HPDE6-E6E7 (cell line): ENCODE data around the gene SPNS1.
"Not testable (repeated sequence)": the region's sequence is repeated elsewhere in the genome, so short reads cannot be mapped to it uniquely, and the experiment has no call there.

ENCODE experiments used
- DNase-seq: peaks from one replicate; pipeline ENCODE4 v3.0.0; 2011; ENCODE audit warnings: missing footprints; ENCODE audit errors: extremely low spot score

The SPNS1 gene

DNA sequence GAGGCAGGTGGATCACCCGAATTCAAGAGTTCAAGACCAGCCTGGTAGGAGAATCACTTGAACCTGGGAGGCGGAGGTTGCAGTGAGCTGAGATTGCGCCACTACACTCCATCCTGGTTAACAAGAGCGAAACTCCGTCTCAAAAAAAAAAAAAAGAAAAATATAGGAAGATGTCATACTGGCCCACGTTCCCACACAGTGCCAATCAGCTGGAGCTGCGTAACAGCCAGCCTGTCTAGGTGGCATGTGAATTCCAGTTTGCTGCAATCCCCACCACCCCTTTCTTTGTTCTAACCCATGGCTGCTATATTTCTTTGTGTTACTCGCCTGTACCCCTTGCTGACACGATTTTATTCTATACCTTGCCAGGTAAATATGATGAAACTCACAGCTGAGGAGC is 16.4 kb upstream of the SPNS1 start:
- no peak for DNase-seq

DNA sequence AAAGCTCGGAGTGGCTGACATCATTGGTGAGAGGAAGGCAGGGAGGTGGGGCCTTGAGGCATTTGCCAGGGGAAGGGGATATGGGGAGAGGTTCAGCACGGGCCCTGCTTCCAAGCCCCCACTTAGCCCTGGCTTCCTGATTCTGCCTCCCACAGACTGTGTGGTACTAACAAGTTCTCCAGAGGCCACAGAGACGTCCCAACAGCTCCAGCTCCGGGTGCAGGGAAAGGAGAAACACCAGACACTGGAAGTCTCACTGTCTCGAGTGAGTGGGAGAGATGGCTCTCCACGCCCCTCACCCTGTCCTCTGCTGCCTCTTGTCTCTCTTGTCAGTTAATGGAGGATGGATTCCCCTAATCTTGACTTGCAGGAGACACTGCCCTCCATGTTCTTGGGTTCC is 15.7 kb upstream of the SPNS1 start:
- no peak for DNase-seq

DNA sequence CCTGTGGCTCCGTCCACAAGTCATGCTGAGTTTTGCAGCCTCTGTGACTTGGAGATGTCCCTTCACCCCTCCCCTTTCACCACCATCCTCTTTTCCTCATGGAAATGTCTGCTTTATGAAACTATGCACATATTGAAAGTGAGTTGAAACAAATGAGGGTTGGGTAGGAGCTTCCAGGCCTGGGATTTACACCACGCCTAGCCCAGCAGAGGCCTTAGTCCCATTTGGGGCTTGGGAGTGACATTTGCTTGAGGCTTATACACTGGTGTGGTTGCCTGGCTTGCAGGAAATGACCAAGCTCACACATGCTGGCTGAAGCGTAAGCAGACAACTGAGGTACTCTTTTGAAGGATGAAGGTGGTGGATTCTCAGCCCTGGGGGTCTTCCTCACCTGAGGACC is 10.5 kb upstream of the SPNS1 start:
- no peak for DNase-seq

DNA sequence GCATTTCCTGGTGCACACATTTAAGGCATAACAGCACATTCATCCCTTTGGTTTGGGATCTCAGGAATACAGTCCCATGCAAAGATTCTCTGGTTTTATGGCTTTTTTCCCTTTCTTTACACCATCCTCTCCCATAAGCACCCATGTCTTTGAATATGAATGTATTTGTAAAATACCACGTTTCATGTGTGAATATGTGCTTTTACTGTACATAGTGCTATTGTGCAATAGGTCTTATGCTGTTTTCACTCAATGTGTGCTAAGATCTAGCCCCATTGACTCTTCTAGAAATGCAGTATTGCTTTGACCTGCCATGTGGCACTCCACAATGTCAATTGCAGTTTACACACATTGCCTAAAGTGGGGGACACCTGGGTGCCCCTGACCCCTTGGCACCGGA is 10.1 kb upstream of the SPNS1 start:
- no peak for DNase-seq

DNA sequence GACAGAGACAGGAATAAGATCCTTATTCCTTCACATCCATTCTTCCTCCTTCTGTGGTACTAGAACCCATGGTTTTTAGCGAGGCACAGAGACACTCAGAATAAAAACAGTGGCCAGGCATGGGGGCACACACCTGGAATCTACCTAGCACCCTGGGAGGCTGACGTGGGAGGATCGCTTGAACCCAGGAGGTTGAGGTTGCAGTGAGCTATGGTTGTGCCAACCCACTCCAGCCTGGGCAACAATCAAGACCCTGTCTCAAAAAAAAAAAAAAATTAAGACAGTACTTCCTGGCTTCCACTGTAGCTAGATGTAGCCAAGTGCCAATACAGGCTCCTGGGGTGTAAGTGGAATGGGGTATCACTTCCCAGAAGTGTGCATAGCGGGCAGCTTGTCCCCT is 7.4 kb upstream of the SPNS1 start:
- no peak for DNase-seq

DNA sequence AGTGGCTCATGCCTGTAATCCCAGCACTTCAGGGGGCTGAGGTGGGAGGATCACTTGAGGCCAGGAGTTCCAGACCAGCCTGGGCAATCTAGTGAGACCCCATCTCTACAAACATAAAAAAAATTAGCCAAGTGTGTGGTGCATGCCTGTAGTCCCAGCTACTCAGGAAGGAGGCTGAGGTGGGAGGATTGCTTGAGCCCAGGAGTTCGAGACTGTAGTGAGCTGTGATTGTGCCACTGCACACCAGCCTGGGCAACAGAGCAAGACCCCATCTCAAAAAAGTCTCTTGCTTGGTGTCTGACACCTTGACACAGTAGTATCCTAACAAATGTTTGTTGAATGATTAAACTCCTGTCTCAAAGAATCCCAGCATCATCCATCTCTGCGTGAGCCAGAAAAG is 4.9 kb upstream of the SPNS1 start:
- not testable (repeated sequence) for DNase-seq

DNA sequence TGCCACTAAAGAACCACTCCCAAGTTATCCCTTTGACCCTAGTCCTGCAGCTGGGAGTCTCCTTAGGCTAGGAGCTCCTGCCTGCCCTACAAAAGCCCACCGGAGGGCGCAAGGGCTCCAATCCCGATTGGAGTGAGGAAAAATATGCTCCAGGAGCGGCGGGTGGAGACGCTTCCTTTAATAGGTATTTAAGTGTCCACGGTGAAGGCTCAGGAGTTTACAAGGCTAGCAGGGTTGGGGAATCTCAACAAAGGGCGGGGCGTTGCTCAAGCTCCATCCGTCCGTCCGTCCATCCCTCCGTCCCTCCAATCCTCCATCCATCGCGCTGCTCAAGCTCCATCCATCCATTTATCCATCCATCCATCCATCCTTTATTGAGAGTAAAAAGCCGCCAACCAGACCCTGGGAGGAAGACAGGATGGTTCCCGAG is 556 bp upstream of the SPNS1 start:
- DNase-seq = peak; percentile 53

DNA sequence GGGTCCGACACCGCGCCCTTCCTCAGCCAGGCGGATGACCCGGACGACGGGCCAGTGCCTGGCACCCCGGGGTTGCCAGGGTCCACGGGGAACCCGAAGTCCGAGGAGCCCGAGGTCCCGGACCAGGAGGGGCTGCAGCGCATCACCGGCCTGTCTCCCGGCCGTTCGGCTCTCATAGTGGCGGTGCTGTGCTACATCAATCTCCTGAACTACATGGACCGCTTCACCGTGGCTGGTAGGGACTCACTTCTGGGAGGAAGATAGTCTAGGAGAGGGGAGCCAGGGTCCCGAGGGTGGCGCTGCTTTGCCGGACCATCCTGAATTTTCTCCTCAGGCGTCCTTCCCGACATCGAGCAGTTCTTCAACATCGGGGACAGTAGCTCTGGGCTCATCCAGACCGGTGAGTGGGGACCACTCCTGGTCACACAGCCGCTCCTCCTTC is 601 bp downstream of the SPNS1 start:
- DNase-seq = no peak

DNA sequence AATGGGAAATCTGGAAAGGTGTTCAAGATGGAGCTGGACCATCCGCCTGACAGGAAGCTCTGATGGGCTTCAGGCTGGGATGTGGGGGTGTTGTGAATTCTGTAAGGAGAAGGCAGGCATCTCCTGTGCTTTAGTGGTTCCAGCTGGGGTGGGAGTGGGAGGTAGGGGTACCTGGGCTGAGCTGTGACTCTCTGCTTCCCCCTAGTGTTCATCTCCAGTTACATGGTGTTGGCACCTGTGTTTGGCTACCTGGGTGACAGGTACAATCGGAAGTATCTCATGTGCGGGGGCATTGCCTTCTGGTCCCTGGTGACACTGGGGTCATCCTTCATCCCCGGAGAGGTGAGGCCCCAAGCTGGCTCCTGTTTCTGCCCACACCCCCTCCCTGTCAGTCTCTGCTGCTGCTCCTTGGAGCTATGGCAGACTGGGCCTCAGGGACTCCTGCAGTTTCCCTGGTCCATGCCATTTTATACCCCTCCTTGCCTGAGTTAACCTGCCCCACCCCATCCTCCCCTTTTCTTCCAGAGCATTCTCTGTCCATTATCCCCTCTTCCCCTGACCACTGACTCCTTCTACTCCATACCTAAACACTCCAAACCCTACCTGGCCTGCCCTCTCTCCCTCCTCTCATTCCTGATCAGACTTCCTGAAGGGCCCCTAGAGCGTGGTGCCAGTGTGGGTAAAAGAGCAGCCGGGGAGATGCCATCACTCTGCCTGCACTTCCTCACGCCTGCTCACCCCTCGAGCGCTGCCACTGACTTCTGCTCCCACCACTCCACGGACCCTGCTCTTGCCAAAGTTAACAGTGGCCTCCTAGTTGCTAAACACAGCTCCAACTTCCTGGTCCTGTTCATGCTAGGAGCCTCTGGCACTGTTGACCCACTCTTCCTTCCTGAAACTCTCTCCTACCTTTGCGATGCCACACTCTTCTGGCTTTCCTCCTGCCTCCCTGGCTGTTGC is 3.4 kb downstream of the SPNS1 start:
- DNase-seq = no peak

DNA sequence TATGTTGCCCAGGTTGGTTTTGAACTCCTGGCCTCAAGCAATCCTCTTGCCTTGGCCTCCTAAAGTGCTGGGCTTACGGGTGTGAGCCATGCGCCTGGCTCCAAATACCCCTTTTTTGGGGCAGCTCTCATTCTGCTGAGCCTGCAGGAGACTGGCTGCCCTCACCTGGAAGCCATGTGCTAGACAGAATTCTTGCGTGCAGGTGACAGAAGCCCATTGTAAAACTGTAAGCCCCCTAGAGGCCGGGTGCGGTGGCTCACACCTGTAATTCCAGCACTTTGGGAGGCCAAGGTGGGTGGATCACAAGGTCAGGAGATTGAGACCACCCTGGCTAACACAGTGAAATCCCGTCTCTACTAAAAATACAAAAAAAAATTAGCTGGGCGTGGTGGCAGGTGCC is 5.8 kb downstream of the SPNS1 start:
- DNase-seq = not testable (repeated sequence)

DNA sequence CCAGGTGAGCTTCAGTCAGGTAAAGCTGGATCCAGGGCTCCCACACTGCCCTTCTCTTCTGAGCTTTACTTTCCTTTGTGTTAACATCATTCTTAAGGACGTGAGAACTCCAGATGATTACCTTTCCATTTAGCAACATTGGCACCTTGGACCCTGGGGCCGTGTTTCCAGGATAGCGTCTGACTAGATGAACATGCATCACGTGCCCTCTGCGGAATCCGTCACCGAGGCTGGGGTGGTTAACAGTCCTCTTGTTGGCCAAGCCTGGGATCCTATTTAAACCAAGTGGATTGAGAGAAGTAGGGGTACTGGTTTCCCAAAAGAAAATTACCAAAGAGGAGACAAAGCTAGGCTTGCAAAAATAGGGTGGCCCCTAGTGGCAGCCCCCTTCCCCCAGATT is 6.4 kb downstream of the SPNS1 start:
- DNase-seq = no peak

DNA sequence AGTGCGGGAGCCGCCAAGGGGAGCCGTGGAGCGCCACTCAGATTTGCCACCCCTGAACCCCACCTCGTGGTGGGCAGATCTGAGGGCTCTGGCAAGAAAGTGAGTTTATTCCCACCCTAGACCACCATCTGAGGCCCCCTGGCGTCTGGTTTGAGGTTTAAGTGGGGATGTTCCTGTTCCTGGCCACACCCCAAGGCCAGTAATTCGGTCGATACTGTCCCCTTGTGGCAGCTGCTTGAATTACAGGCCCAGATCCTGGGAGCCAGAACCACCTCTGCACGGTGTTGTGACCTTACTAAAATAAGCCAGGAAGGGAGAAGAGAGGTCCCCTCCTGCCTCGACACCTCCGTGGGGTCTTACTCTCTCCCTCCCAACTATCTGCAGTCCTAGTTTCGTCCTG is 6.9 kb downstream of the SPNS1 start:
- DNase-seq = no peak

DNA sequence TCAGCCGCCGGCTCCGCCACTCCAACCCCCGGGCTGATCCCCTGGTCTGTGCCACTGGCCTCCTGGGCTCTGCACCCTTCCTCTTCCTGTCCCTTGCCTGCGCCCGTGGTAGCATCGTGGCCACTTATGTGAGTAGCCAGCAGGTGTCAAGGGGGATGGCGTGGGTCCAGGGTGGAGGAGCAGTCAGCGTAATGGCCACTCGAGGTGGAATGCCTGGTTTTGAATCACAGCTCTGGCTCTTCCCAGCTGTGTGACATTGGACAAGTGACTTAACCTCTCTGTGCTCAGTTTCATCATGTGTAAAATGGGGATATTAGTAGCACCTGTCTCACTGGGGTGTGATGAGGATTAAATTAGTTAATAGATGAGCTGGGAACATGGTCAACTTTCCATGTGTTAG is 7.8 kb downstream of the SPNS1 start:
- DNase-seq = no peak

DNA sequence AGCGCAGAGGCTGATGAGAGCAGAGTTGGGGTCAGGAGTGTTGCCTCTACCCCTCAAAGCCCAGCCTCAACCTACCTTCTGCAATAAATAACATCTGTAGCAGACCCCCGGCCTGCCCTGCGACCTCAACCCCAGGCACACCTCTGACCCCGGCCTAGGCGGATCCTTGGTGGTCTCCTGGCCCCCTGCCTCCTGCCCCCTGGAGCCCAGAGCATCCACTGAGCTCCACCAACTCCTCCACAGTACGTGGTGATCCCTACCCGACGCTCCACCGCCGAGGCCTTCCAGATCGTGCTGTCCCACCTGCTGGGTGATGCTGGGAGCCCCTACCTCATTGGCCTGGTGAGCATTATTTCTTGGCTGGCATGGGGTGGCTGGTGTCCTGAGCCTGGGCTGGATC is 8.4 kb downstream of the SPNS1 start:
- no peak for DNase-seq

DNA sequence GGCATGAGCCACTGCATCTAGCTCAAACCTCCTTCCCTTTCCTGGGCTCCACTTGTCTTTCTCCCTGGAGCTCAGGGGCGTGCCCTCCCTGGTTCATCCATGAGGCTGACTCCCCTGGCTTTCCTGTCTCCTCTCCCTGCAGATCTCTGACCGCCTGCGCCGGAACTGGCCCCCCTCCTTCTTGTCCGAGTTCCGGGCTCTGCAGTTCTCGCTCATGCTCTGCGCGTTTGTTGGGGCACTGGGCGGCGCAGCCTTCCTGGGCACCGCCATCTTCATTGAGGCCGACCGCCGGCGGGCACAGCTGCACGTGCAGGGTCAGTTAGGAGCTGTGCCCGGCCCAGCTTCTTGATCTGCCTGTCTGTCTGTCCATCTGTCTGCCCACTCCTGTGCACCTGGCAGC is 9.1 kb downstream of the SPNS1 start:
- DNase-seq = no peak

DNA sequence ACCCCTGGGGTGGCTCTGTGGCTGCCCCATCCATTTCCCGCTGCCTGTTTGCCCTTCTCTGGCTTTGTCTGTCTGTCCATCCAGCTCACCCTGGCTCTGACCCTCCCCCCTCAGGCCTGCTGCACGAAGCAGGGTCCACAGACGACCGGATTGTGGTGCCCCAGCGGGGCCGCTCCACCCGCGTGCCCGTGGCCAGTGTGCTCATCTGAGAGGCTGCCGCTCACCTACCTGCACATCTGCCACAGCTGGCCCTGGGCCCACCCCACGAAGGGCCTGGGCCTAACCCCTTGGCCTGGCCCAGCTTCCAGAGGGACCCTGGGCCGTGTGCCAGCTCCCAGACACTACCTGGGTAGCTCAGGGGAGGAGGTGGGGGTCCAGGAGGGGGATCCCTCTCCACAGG is 9.5 kb downstream of the SPNS1 start:
- DNase-seq = no peak

DNA sequence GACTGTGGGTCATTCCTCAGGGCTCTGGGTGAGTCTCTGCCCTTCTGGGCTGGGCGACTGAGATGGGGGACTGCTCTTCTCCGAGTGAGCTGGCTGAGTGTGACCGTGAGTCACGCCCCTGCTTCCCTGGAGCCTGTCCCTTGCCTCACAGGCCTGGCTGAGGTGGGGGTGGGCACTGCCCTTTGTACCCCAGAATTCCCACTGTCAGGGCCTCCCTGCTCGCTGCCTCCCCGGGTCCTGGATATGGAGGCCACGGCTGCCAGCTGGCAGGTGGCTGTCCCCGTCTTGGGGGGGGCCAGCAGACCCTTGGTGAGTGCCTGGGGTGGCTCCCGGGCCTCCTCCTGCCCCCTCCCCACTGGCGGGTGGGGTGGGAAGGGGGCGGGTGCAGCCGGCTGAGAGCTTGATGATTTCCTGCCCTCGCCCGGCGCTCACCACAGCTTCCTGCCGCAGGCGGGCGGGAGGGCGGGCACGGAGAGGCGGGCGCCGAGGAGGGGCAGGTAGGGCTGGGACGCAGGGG is 10.1 kb downstream of the SPNS1 start, which contains the start of gene LAT:
LAT (plus strand) TSS at position 434 of the 517 bp plus-strand sequence. CDS start 366 bp downstream, outside the sequence.
- DNase-seq = no peak

DNA sequence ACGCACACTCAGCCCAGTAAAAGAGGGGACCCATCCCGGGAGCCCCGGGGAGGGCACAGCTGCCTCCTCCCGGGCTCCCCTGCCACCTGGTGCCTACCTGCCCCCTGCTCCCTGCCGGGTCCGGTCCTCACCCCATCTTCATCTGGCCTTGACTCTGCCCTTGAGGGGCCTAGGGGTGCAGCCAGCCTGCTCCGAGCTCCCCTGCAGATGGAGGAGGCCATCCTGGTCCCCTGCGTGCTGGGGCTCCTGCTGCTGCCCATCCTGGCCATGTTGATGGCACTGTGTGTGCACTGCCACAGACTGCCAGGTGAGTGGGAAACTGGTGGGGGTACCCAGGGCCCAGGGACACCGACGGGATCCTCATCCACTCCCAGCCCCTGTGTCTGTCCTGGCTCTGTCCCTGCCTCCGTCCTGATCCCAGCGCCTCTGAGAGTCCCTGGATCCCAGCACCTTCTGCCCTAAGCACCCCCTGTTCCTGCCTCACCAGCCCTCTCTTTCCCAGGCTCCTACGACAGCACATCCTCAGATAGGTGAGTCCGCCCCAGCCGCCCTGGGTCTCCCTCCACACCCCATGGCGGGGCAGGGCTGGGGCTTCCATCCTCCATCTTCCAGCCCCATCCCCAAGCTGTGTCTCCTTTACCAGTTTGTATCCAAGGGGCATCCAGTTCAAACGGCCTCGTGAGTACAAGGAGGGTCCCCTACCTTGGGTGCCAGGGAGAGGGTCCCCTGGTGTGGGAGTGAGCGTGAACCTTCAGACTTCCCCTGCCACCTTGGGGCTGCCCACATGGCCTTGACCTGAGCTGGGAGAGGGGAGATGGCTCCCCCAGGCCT is 10.8 kb downstream of the SPNS1 start:
- no peak for DNase-seq

DNA sequence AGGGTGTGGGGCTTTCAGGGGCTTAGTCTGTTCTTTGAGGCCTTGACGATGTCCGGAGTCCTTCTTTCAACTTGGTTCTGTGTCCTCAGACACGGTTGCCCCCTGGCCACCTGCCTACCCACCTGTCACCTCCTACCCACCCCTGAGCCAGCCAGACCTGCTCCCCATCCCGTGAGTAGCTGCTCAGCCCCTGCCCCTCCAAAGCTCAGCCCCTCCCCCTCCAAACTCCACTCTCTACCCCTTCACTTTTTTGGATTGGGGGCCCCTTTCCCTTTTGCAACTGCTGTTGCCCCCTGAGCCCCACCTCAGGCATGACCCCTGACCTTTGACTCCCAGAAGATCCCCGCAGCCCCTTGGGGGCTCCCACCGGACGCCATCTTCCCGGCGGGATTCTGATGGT is 11.5 kb downstream of the SPNS1 start:
- no peak for DNase-seq

DNA sequence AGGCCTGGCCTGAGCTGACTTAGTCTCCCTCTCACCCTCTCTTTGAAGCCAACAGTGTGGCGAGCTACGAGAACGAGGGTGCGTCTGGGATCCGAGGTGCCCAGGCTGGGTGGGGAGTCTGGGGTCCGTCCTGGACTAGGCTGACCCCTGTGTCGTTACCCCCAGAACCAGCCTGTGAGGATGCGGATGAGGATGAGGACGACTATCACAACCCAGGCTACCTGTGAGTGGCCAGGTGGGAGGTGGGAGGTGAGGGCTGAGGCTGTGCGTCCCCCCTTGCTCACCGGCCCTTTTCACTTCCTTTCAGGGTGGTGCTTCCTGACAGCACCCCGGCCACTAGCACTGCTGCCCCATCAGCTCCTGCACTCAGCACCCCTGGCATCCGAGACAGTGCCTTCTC is 11.9 kb downstream of the SPNS1 start:
- DNase-seq = no peak

DNA sequence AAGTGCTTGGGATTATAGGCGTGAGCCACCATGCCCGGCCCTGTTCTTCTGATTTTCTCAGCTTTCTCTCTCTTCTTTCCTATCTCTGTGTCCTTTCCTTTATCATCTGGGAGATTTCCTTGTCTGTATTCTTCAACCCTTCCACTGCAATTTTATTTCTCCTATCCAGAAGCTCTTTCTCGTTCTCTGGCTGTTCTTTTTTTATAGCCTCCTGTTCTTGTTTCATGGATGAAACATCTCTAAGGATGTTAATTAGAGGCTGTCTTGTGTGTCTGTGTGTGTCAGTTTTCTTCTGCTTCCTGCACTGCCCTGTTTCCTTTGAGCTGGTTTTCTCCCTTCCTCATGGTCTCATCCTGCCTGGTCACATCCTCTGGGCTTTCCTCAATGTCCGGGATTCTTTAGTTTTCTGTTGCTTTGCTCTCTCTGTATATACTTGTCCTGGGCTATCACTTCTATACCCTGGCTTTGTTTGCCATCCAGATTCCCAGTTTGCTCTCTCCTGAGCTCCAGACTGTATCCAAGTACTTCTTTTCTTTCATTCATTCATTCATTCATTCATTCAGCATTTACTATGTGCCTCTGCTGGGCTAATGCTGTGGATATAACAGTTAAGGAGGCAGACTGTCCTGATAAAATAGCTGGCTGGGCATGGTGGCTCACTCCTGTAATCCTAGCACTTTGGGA is 12.7 kb downstream of the SPNS1 start:
- DNase-seq = no peak

DNA sequence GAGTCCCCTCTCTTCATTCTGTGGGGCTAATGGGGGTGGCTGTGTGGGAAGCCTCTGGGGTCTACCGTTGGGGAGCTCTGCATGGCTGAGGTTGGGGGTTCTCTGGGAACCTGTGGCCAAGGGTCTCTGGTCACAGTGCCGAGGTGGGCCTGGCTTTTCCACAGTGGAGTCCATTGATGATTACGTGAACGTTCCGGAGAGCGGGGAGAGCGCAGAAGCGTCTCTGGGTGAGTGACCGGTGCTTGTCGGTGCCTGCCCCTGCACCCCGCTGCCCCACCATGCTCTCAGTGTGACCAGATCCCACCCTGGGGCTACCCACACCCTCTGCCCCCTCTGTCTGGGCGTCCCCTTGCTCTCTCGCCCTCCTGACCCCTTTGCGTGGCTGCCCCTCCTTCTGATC is 14.8 kb downstream of the SPNS1 start:
- no peak for DNase-seq
